Measurements from ENCODE around the gene SLC35B1. TPM values are rescaled to one million over a fixed set of nuclear protein-coding genes. Genes with fewer than 3 reads are reported as not detected.
"Not testable (repeated sequence)": the region's sequence is repeated elsewhere in the genome, so short reads cannot be mapped to it uniquely, and the experiment has no call there.

SLC35B1 gene
- total RNA-seq, 1 donor from 2014 or later = 45.2 TPM

DNA sequence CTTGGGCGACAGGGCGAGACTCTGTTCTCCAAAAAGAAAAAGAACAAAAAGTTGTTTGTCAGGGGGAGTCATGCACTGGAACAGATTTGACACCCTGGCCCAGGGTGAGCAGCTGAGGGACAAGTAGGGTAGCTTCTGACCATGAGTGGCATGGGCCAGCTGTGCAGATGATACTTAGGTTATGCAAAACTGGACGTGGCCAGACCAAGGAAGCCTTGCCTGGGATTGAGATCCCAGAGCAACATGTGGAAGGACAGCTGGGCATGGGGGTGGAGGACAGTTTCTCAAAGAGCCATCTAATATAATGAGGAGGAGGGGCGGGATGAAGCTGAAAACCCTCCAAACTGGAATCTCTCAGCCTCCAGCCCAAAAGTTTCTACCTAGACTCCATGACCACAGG lies 19.6 kb upstream of the SLC35B1 start:
- DNase-seq (ENCODE audit: low spot score) = no peak
- no peak overlapping the region for H3K4me3 Mint-ChIP-seq (ENCODE audit: unreplicated experiment)
- TF ChIP-seq, protein P1, sequence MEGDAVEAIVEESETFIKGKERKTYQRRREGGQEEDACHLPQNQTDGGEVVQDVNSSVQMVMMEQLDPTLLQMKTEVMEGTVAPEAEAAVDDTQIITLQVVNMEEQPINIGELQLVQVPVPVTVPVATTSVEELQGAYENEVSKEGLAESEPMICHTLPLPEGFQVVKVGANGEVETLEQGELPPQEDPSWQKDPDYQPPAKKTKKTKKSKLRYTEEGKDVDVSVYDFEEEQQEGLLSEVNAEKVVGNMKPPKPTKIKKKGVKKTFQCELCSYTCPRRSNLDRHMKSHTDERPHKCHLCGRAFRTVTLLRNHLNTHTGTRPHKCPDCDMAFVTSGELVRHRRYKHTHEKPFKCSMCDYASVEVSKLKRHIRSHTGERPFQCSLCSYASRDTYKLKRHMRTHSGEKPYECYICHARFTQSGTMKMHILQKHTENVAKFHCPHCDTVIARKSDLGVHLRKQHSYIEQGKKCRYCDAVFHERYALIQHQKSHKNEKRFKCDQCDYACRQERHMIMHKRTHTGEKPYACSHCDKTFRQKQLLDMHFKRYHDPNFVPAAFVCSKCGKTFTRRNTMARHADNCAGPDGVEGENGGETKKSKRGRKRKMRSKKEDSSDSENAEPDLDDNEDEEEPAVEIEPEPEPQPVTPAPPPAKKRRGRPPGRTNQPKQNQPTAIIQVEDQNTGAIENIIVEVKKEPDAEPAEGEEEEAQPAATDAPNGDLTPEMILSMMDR (IDR thresholded peaks at IDR 0.05) = no peak
- H3K27ac Mint-ChIP-seq (ENCODE audit: unreplicated experiment) = no peak overlapping the region
- peaks cover 7% of the 10 kb centered on the region for H3K9me3 Mint-ChIP-seq (ENCODE audit: low read depth)
- no peaks in the 10 kb centered on the region for H3K4me1 Mint-ChIP-seq (ENCODE audit: low read depth)
- H3K36me3 Mint-ChIP-seq (ENCODE audit: low read depth) = peaks cover 6% of the 10 kb centered on the region
- H3K27me3 Mint-ChIP-seq (ENCODE audit: low read depth) = no peaks in the 10 kb centered on the region

DNA sequence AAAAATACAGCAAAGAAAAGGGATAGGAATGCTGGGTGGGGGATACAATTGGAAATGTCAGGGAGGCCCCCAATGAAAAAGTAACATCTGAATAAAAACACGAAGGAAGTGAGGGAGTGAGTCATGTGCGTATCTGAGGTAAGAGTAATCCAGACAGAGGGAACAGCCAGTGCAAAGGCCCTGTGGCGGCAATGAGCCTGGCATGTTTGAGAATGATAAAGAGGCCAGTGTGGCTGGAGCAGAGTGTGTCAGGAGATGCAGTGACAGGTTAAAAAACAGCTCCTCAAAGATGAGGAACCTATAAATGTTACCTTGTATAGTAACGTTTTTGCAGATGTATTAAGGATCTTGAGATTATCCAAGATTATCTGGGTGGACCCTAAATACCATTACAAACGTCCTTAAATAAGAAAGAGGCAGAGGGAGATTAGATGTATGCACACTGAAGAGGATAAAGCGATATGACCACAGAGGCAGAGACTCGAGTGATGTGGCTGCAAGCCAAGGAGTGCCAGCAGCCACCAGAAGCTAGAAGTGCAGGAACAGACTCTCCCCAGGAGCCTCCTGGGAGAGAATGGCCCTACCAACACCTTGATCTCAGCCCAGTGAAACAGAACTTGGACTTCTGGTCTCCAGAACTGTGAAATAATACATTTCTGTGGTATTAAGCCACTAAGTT lies 17.8 kb upstream of the SLC35B1 start:
- H3K27ac Mint-ChIP-seq (ENCODE audit: unreplicated experiment) = no peak overlapping the region
- H3K4me1 Mint-ChIP-seq (ENCODE audit: low read depth) = no peaks in the 10 kb centered on the region

DNA sequence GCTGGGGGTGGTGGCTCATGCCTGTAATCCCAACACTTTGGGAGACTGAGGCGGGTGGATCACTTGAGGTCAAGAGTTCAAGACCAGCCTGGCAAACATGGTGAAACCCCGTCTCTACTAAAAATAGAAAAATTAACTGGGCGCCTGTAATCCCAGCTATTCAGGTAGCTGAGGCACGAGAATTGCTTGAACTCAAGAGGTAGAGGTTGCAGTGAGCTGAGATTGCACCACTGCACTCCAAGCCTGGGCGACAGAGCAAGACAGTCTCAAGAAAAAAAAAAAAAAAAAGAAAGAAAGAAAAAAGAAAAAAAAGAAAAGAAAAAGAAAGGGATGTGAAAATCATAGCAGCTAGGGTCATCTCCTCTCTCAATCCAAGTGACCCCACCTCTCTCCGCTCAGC lies 16.8 kb upstream of the SLC35B1 start:
- not testable (repeated sequence) for DNase-seq (ENCODE audit: low spot score); H3K27ac Mint-ChIP-seq (ENCODE audit: unreplicated experiment); H3K4me1 Mint-ChIP-seq (ENCODE audit: low read depth); H3K9me3 Mint-ChIP-seq (ENCODE audit: low read depth); H3K36me3 Mint-ChIP-seq (ENCODE audit: low read depth); H3K4me3 Mint-ChIP-seq (ENCODE audit: unreplicated experiment); H3K27me3 Mint-ChIP-seq (ENCODE audit: low read depth)

More for the DNA sequence above, 17.8 kb upstream of the SLC35B1 start:
- Mint-ChIP-seq H3K9me3 (ENCODE audit: low read depth) (peaks cover 7% of the 10 kb centered on the region), H3K4me3 (ENCODE audit: unreplicated experiment) (no peak overlapping the region), H3K27me3 (ENCODE audit: low read depth) (no peaks in the 10 kb centered on the region), H3K36me3 (ENCODE audit: low read depth) (peaks cover 7% of the 10 kb centered on the region)
- no peak for DNase-seq (ENCODE audit: low spot score)
- TF ChIP-seq, protein P1 (IDR thresholded peaks at IDR 0.05) = no peak

DNA sequence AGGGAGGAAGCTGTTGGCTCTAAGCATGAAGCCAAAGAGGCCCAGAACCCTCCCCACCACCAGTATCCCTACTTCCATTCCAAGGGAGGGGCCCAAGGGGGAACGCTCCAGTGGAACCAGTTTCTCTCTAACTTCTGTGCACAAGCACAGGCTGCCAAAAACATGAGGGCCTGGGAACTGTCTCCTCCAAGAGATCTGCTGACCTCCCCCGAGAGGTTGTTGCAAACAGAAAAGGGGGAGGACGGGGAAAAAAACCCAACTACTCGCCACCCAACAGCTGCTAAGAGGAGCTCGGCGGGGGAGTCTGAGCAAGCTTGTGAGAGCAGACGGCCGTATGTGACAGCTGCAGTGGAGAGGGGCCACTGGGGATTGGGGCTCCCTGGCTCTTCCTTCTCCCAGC lies 15.7 kb upstream of the SLC35B1 start:
- TF ChIP-seq, protein P1 (IDR thresholded peaks at IDR 0.05) = no peak
- DNase-seq (ENCODE audit: low spot score) = no peak
- Mint-ChIP-seq H3K9me3 (ENCODE audit: low read depth) (peaks cover 7% of the 10 kb centered on the region), H3K27me3 (ENCODE audit: low read depth) (no peaks in the 10 kb centered on the region), H3K27ac (ENCODE audit: unreplicated experiment) (no peak overlapping the region), H3K4me1 (ENCODE audit: low read depth) (no peaks in the 10 kb centered on the region), H3K4me3 (ENCODE audit: unreplicated experiment) (no peak overlapping the region), H3K36me3 (ENCODE audit: low read depth) (peaks cover 9% of the 10 kb centered on the region)

DNA sequence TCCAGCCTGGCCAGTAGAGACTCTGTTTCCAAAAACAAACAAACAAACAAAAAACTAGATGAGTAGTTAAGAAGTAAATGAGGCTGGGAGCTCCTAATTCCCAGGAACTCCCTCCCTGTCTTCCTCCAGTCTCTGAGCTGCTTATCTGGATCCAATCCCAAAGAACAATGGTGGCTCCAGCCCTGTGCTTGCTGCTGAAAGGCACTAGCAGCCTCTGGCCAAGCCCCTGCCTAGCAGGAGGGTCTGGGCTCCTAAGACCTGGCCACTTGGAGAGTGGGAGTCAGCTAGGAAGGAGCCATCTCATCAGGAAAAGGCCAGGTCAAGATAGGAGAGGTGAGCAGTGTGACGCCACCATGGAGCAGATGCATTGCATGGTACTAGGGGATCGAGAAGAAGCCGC lies 14.3 kb upstream of the SLC35B1 start:
- no peak for DNase-seq (ENCODE audit: low spot score)
- Mint-ChIP-seq H3K36me3 (ENCODE audit: low read depth) (peaks cover 9% of the 10 kb centered on the region), H3K27me3 (ENCODE audit: low read depth) (no peaks in the 10 kb centered on the region), H3K27ac (ENCODE audit: unreplicated experiment) (no peak overlapping the region), H3K9me3 (ENCODE audit: low read depth) (peaks cover 7% of the 10 kb centered on the region), H3K4me1 (ENCODE audit: low read depth) (no peaks in the 10 kb centered on the region), H3K4me3 (ENCODE audit: unreplicated experiment) (no peak overlapping the region)
- TF ChIP-seq, protein P1 (IDR thresholded peaks at IDR 0.05) = no peak

DNA sequence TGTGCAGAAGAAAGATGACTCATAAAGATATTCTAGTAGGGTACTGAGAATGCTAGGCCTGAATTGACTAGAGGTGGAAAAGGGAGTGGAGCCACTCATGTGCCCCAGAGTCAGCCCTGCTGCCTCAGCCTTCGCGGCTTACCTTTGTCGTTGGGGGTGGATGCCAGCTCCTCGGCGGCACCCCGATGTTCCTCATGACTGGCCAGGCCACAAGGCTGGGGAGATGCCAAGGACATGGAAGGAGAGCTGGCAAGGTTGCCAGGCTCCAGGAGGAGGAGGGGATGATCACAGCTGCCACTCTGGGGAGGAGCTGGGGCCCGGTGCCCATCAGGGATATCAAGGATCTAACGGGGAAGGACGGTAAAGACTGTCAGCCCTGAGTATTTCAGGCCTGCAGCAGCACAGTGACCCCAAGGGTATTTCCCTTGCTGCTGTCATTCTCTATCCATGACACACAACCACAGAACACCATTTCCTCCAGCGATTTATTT lies 9.7 kb upstream of the SLC35B1 start:
- TF ChIP-seq, protein P1 (IDR thresholded peaks at IDR 0.05) = no peak
- H3K4me1 Mint-ChIP-seq (ENCODE audit: low read depth) = peaks cover 8% of the 10 kb centered on the region
- no peaks in the 10 kb centered on the region for H3K27me3 Mint-ChIP-seq (ENCODE audit: low read depth)
- H3K27ac Mint-ChIP-seq (ENCODE audit: unreplicated experiment) = peak overlapping the region; percentile 45
- peaks cover 3% of the 10 kb centered on the region for H3K36me3 Mint-ChIP-seq (ENCODE audit: low read depth)
- no peak for DNase-seq (ENCODE audit: low spot score)
- no peaks in the 10 kb centered on the region for H3K9me3 Mint-ChIP-seq (ENCODE audit: low read depth)
- no peak overlapping the region for H3K4me3 Mint-ChIP-seq (ENCODE audit: unreplicated experiment)

Measured in chondrocyte (in vitro differentiated cells).